D721Med (cell line): Measurements from ENCODE around the gene SNCA.

Experiments used
- DNase-seq: peaks from one replicate; pipeline ENCODE4 v3.0.0; 2011; ENCODE audit warnings: low spot score; ENCODE audit not compliant: insufficient read length
- FAIRE-seq: peaks from 2 replicates; lab custom pipeline; 2011; peaks lifted over from hg19 to GRCh38; lab: Jason Lieb, UNC
- TF ChIP-seq, protein P1 (sequence below): IDR thresholded peaks from 2 replicates; pipeline ENCODE4 v1.5.1; 2012; ENCODE audit warnings: mild to moderate bottlenecking, control low read depth; ENCODE audit not compliant: insufficient read depth; ENCODE audit errors: missing control alignments

SNCA gene

DNA sequence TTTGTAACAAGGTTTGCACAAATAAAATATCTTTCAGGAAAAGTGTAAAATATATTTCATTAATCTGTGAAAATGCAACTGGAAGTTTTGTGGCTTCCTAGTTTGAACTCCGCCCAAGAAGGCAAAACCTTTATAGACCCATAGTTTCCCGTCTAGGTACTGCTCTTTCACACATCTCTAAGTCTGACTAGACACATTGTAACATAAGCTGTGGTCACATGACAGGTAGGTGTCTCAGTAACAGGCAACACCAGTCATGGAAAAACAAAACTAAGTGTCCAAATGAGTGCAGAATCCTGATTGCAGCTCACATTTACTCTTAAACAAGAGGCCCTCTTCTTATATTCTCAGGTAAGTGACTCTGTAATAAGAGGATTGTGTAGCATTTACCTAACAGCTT, 55.6 kb downstream of the SNCA start:
- DNase-seq: no peak
- FAIRE-seq: no peak
- TF ChIP-seq, protein P1, sequence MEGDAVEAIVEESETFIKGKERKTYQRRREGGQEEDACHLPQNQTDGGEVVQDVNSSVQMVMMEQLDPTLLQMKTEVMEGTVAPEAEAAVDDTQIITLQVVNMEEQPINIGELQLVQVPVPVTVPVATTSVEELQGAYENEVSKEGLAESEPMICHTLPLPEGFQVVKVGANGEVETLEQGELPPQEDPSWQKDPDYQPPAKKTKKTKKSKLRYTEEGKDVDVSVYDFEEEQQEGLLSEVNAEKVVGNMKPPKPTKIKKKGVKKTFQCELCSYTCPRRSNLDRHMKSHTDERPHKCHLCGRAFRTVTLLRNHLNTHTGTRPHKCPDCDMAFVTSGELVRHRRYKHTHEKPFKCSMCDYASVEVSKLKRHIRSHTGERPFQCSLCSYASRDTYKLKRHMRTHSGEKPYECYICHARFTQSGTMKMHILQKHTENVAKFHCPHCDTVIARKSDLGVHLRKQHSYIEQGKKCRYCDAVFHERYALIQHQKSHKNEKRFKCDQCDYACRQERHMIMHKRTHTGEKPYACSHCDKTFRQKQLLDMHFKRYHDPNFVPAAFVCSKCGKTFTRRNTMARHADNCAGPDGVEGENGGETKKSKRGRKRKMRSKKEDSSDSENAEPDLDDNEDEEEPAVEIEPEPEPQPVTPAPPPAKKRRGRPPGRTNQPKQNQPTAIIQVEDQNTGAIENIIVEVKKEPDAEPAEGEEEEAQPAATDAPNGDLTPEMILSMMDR: no peak

DNA sequence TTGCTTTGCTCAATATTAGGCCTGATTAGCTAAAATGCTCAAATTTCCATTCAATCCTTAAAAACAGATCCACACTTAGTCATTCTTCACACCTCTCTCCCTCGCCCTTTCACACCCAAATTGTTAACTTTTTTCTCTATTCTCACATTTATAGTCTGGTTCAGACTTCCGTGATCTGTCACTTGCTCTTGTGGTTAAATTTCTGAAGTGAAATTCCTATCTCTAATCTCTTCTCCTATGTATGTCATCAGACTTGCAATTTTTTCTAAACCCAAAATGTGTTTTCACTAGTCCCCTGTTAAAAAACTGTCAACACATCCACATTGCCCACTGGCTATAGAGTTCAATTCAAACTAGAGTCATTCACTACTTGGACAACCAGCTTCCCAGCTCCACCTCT, 63.2 kb downstream of the SNCA start:
- TF ChIP-seq, protein P1: no peak
- DNase-seq: no peak
- FAIRE-seq: peak; percentile 41

GRCh38 chr4:89769856-89770255, 67.1 kb downstream of the SNCA start:
- DNase-seq: no peak
- no peak for FAIRE-seq
- TF ChIP-seq, protein P1: no peak

GRCh38 chr4:89767924-89768323, 69.0 kb downstream of the SNCA start:
- DNase-seq (no peak), FAIRE-seq (no peak)
- TF ChIP-seq, protein P1: no peak

GRCh38 chr4:89765966-89766365, 71.0 kb downstream of the SNCA start:
- TF ChIP-seq, protein P1: no peak
- no peak for DNase-seq

DNA sequence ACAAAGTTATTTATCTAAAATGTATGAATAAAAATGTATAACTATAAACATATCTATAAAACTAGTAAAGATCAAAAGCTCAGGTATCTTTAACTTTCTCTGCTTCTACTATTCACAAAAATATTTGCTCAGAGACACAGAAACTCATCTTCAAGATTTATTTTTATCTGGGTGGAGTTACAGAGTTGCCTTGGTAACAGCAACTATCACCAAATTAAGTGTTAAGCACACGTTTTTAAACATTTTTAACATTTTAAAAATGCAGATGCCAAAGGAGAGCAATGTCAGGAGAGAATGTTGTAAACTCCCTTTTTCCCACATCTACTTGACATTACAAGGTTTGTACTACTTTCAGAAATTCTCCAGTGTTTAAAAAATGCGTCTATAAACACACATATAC, 71.4 kb downstream of the SNCA start:
- DNase-seq (no peak), FAIRE-seq (no peak)
- TF ChIP-seq, protein P1: no peak

More at GRCh38 chr4:89765966-89766365, 71.0 kb downstream of the SNCA start:
- FAIRE-seq: no peak

GRCh38 chr4:89762311-89762710, 74.7 kb downstream of the SNCA start:
- DNase-seq: no peak
- TF ChIP-seq, protein P1: no peak
- no peak for FAIRE-seq
